ENCODE data around the gene KCNJ14. TPM values are rescaled to one million over a fixed set of nuclear protein-coding genes. Genes with fewer than 3 reads are reported as not detected.

The KCNJ14 gene
- total RNA-seq, 4 donors from 2014 or later = 0.57 to 1.3 (median 0.92) TPM

GRCh38 chr19:48497728-48498594 lies 42.6 kb downstream of the KCNJ14 start:
- intact Hi-C loops (cut with DNase I) = no loop called here
- Histone ChIP-seq H3K27me3 (peaks cover 0 to 52% (median 0%) of the 10 kb centered on the region in 4 donors), H3K27ac (no peak overlapping the region), H3K9me3 (no peaks in the 10 kb centered on the region), H3K4me1 (peaks cover 7 to 86% (median 23%) of the 10 kb centered on the region in 3 donors), H3K4me3 (peak overlapping the region in 2 of 4 donors; percentile 16 to 17), H3K36me3 (no peaks in the 10 kb centered on the region)
- 54 to 79% methylated on average over 10 to 20 of the region's 46 CpGs for WGBS, 2 donors
- DNase-seq = no peak
- no peak for TF ChIP-seq CTCF (IDR thresholded peaks at IDR 0.05)
- TF ChIP-seq POLR2A (IDR thresholded peaks at IDR 0.05) = no peak

- intact Hi-C loops (cut with DNase I) = no loop called here
- DNase-seq = no peak
- no CpG with 5 or more reads among the region's 59 CpGs for WGBS, 2 donors
Observed at GRCh38 chr19:48498595-48499311, 43.4 kb downstream of the KCNJ14 start.

GRCh38 chr19:48499316-48500090 lies 44.1 kb downstream of the KCNJ14 start:
- Histone ChIP-seq H3K36me3 (no peaks in the 10 kb centered on the region), H3K4me1 (peaks cover 3 to 77% (median 17%) of the 10 kb centered on the region in 3 donors), H3K9me3 (no peaks in the 10 kb centered on the region), H3K27me3 (peaks cover 0 to 52% (median 0%) of the 10 kb centered on the region in 4 donors), H3K4me3 (peak overlapping the region in 1 of 4 donors; percentile 16), H3K27ac (no peak overlapping the region)
- intact Hi-C loops (cut with DNase I) = no loop called here
- 79 to 100% methylated on average over 2 of the region's 44 CpGs for WGBS, 2 donors
- no peak for TF ChIP-seq CTCF (IDR thresholded peaks at IDR 0.05)
- no peak for TF ChIP-seq POLR2A (IDR thresholded peaks at IDR 0.05)
- no peak for DNase-seq

More at GRCh38 chr19:48498595-48499311, 43.4 kb downstream of the KCNJ14 start:
- H3K27ac ChIP-seq = no peak overlapping the region
- peaks cover 7 to 84% (median 23%) of the 10 kb centered on the region in 3 donors for H3K4me1 ChIP-seq
- H3K36me3 ChIP-seq = no peaks in the 10 kb centered on the region
- H3K27me3 ChIP-seq = peaks cover 0 to 52% (median 0%) of the 10 kb centered on the region in 4 donors
- TF ChIP-seq CTCF (IDR thresholded peaks at IDR 0.05) (no peak), POLR2A (IDR thresholded peaks at IDR 0.05) (no peak)
- peak overlapping the region in 2 of 4 donors; percentile 16 to 17 for H3K4me3 ChIP-seq
- H3K9me3 ChIP-seq = no peaks in the 10 kb centered on the region

GRCh38 chr19:48500830-48501493 lies 45.6 kb downstream of the KCNJ14 start:
- 18 to 44% methylated on average over 3 to 20 of the region's 32 CpGs for WGBS, 2 donors
- intact Hi-C loops (cut with DNase I) = no loop called here
- DNase-seq = no peak
- TF ChIP-seq CTCF (IDR thresholded peaks at IDR 0.05) (no peak), POLR2A (IDR thresholded peaks at IDR 0.05) (no peak)
- Histone ChIP-seq H3K27ac (peak overlapping the region; percentile 57 to 85 (median 78)), H3K36me3 (no peaks in the 10 kb centered on the region), H3K4me3 (peak overlapping the region; percentile 30 to 59 (median 49)), H3K4me1 (peaks cover 0 to 62% (median 17%) of the 10 kb centered on the region in 3 donors), H3K9me3 (no peaks in the 10 kb centered on the region), H3K27me3 (peaks cover 0 to 52% (median 0%) of the 10 kb centered on the region in 4 donors)

Data from esophagus squamous epithelium (tissue), 5 donors.